PFSK-1 (cell line): Measurements from ENCODE around the gene KCNJ6.

Source experiments
- POLR2AphosphoS5 ChIP-seq: IDR thresholded peaks from 2 replicates; pipeline ENCODE4 v1.6.1; 2012; ENCODE audit warnings: low read depth, mild to moderate bottlenecking, control low read depth, low read length, moderate library complexity
- SIN3A ChIP-seq: IDR thresholded peaks from 2 replicates; pipeline ENCODE4 v1.6.1; 2012; ENCODE audit warnings: mild to moderate bottlenecking, low read length, moderate library complexity, borderline replicate concordance; ENCODE audit not compliant: insufficient read depth
- TAF1 ChIP-seq: IDR thresholded peaks from 2 replicates; pipeline ENCODE4 v1.6.1; 2012; ENCODE audit warnings: low read length, control low read depth, borderline replicate concordance; ENCODE audit not compliant: insufficient read depth
- TF ChIP-seq, protein P1 (sequence below), 2 experiments: IDR thresholded peaks; 2 replicates each; pipeline versions ENCODE4 v1.6.1 to v1.8.0; 2011 to 2012; ENCODE audit warnings: low read depth in 2 of 2, low read length in 2 of 2, control low read depth in 1 of 2, inconsistent platforms in 1 of 2, mild to moderate bottlenecking in 1 of 2, moderate library complexity in 1 of 2; ENCODE audit not compliant: insufficient read depth in 1 of 2

DNA sequence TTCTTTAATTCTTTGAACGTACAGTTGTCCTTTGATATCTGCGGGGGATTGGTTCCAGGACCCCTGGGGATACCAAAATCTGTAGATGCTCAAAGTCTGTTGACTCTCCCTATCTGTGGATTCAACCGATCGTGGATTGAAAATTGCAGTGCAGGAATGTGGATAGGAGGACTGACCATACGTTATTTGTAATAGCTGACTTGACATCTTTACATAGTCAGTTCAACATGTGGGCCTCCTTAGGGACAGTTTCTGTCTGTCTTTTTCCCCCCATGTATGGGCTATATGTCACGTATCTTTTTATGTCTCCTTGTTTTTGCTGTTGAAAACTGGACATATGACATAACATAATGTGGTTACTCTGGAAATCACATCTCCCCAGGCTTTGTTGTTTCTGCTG, 344.8 kb downstream of the KCNJ6 start:
- TF ChIP-seq POLR2AphosphoS5 (no peak), TAF1 (no peak), SIN3A (no peak)
- TF ChIP-seq, protein P1, sequence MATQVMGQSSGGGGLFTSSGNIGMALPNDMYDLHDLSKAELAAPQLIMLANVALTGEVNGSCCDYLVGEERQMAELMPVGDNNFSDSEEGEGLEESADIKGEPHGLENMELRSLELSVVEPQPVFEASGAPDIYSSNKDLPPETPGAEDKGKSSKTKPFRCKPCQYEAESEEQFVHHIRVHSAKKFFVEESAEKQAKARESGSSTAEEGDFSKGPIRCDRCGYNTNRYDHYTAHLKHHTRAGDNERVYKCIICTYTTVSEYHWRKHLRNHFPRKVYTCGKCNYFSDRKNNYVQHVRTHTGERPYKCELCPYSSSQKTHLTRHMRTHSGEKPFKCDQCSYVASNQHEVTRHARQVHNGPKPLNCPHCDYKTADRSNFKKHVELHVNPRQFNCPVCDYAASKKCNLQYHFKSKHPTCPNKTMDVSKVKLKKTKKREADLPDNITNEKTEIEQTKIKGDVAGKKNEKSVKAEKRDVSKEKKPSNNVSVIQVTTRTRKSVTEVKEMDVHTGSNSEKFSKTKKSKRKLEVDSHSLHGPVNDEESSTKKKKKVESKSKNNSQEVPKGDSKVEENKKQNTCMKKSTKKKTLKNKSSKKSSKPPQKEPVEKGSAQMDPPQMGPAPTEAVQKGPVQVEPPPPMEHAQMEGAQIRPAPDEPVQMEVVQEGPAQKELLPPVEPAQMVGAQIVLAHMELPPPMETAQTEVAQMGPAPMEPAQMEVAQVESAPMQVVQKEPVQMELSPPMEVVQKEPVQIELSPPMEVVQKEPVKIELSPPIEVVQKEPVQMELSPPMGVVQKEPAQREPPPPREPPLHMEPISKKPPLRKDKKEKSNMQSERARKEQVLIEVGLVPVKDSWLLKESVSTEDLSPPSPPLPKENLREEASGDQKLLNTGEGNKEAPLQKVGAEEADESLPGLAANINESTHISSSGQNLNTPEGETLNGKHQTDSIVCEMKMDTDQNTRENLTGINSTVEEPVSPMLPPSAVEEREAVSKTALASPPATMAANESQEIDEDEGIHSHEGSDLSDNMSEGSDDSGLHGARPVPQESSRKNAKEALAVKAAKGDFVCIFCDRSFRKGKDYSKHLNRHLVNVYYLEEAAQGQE (IDR thresholded peaks at IDR 0.05; ENCODE audit: insufficient read depth in 1 of 2, low read depth in 2 of 2, low read length in 2 of 2), result no peak
